ENCODE data around the gene CRTC3. TPM values are rescaled to one million over a fixed set of nuclear protein-coding genes. Genes with fewer than 3 reads are reported as not detected.

Gene CRTC3
- total and polyA plus RNA-seq, 11 donors: 12.0 to 42.2 (median 24.0) TPM

- ATAC-seq (peak; percentile 49 to 78 (median 70)), DNase-seq (peak in 4 of 5 donors; percentile 68 to 84 (median 78))
- no peak for TF ChIP-seq CTCF (IDR thresholded peaks at IDR 0.05)
- no peak for TF ChIP-seq POLR2A (IDR thresholded peaks at IDR 0.05)
- Histone ChIP-seq H3K4me1 (peaks cover 8 to 93% (median 82%) of the 10 kb centered on the region in 12 donors), H3K27me3 (no peaks in the 10 kb centered on the region), H3K27ac (peak overlapping the region; percentile 24 to 91 (median 84)), H3K36me3 (no peaks in the 10 kb centered on the region), H3K4me3 (peak overlapping the region in 1 of 12 donors; percentile 15), H3K9me3 (no peaks in the 10 kb centered on the region)
- intact Hi-C loops (cut with DNase I): loop anchor here in 2 of 10 donors (2.0 to 5.0 kb wide), 3 partner anchors 30 to 37 kb away; partner anchors contain the start of gene CRTC3 (in 1 of the 2)
- WGBS, 4 donors: 1 to 11% (median 6%) methylated on average over 4 to 7 of the region's 7 CpGs
Measured at GRCh38 chr15:90560229-90560776, 30.6 kb downstream of the CRTC3 start.

- intact Hi-C loops (cut with DNase I): loop anchor here in 3 of 10 donors (2.0 to 5.0 kb wide), 4 partner anchors 29 to 36 kb away; partner anchors contain the start of gene CRTC3 (in 1 of the 3)
- Histone ChIP-seq H3K4me3 (peak overlapping the region in 1 of 12 donors; percentile 7), H3K36me3 (no peaks in the 10 kb centered on the region), H3K9me3 (no peaks in the 10 kb centered on the region), H3K27me3 (no peaks in the 10 kb centered on the region), H3K4me1 (peaks cover 8 to 100% (median 81%) of the 10 kb centered on the region in 12 donors), H3K27ac (peak overlapping the region; percentile 24 to 91 (median 84))
- DNase-seq (no peak), ATAC-seq (peak in 1 of 4 donors; percentile 3)
- 48 to 57% (median 54%) methylated on average over 5 of the region's 5 CpGs for WGBS, 4 donors
- TF ChIP-seq CTCF (IDR thresholded peaks at IDR 0.05) (no peak), POLR2A (IDR thresholded peaks at IDR 0.05) (no peak)
Measured at GRCh38 chr15:90561344-90562244, 31.9 kb downstream of the CRTC3 start.

- Histone ChIP-seq H3K4me3 (no peak overlapping the region), H3K36me3 (no peaks in the 10 kb centered on the region), H3K27me3 (no peaks in the 10 kb centered on the region), H3K9me3 (no peaks in the 10 kb centered on the region), H3K4me1 (peaks cover 8 to 99% (median 72%) of the 10 kb centered on the region in 12 donors), H3K27ac (peak overlapping the region in 11 of 12 donors; percentile 28 to 91 (median 86))
- DNase-seq (no peak), ATAC-seq (no peak)
- WGBS, 4 donors: 79 to 83% (median 81%) methylated on average over 5 of the region's 5 CpGs
- TF ChIP-seq POLR2A (IDR thresholded peaks at IDR 0.05) (no peak), CTCF (IDR thresholded peaks at IDR 0.05) (no peak)
- intact Hi-C loops (cut with DNase I): loop anchor here in 2 of 10 donors (2.0 to 5.0 kb wide), 3 partner anchors 28 to 35 kb away; partner anchors contain the start of gene CRTC3 (in 1 of the 2)
Measured at GRCh38 chr15:90562669-90563068, 32.9 kb downstream of the CRTC3 start.

GRCh38 chr15:90563463-90563862 is 33.7 kb downstream of the CRTC3 start:
- H3K9me3 ChIP-seq: no peaks in the 10 kb centered on the region
- no peaks in the 10 kb centered on the region for H3K27me3 ChIP-seq
- no peak overlapping the region for H3K4me3 ChIP-seq
- no peak for DNase-seq
- intact Hi-C loops (cut with DNase I): loop anchor here in 2 of 10 donors (2.0 to 5.0 kb wide), 3 partner anchors 27 to 36 kb away; partner anchors contain the start of gene CRTC3 (in 1 of the 2)
- H3K36me3 ChIP-seq: no peaks in the 10 kb centered on the region
- whole genome bisulfite sequencing, 4 donors: 44 to 78% (median 68%) methylated on average over 3 of the region's 3 CpGs
- no peak for ATAC-seq
- TF ChIP-seq CTCF (IDR thresholded peaks at IDR 0.05) (no peak), POLR2A (IDR thresholded peaks at IDR 0.05) (no peak)
- H3K4me1 ChIP-seq: peaks cover 5 to 99% (median 64%) of the 10 kb centered on the region in 12 donors
- H3K27ac ChIP-seq: peak overlapping the region in 9 of 12 donors; percentile 2 to 91 (median 83)
